ENCODE results near the gene DCST1. TPM values are rescaled to one million over a fixed set of nuclear protein-coding genes. Genes with fewer than 3 reads are reported as not detected.

The DCST1 gene
- total RNA-seq, 1 experiment from 2014 or later: 0.32 TPM

GRCh38 chr1:155043793-155044192 lies 10.2 kb downstream of the DCST1 start:
- Histone ChIP-seq H3K4me2 (ENCODE audit: low read length) (no peak overlapping the region), H3K9me2 (ENCODE audit: insufficient read depth) (no peaks in the 10 kb centered on the region), H4K20me1 (ENCODE audit: insufficient read depth) (no peaks in the 10 kb centered on the region), H3K4me1 (ENCODE audit: control insufficient read depth in 1 of 2, insufficient read depth in 2 of 2, low read length in 2 of 2) (peaks cover 9 to 23% of the 10 kb centered on the region in 2 experiments), H3K36me3 (ENCODE audit: control insufficient read depth in 1 of 2, insufficient read depth in 2 of 2, low read length in 2 of 2) (no peaks in the 10 kb centered on the region), H2AFZ (ENCODE audit: low read depth, low read length, poor library complexity, severe bottlenecking) (no peak overlapping the region), H3K9me3 (ENCODE audit: control insufficient read depth in 1 of 2, insufficient read depth in 1 of 2, low read depth in 1 of 2, low read length in 2 of 2) (no peaks in the 10 kb centered on the region), H3K9ac (ENCODE audit: low read length) (no peak overlapping the region), H3K27me3 (ENCODE audit: insufficient read depth, low read length) (no peaks in the 10 kb centered on the region), H3K27ac (ENCODE audit: low read depth, low read length) (no peak overlapping the region), H3K4me3 (replicated peaks in 1 of 2; ENCODE audit: low read depth in 1 of 2, low read length in 2 of 2) (no peak overlapping the region), H3K79me2 (ENCODE audit: insufficient read depth, low read length) (no peaks in the 10 kb centered on the region)
- BruUV-seq (replicated peaks): no TSS peak
- intact Hi-C loops (cut with micrococcal nuclease): no loop called here
- ChIA-PET RAD21 (ENCODE audit: low non-redundant PET in 1 of 2, low total read pairs in 2 of 2, uncharacterized antibody in 2 of 2, unreplicated experiment in 2 of 2) (interaction anchor here in 1 of 2 experiments (1.0 to 1.8 kb wide), 2 partner anchors 33 to 41 kb away, joined by 4 to 12 read pairs; no protein-coding TSS in a partner anchor), CTCF (interaction anchor here (1.4 to 4.0 kb wide), 9 partner anchors 17 to 129 kb away, joined by 3 to 32 read pairs (median 14); partner anchors contain the start of gene KRTCAP2), POLR2A (interaction anchor here (1.5 kb wide), 1 partner anchor 18 kb away, joined by 4 read pairs; no protein-coding TSS in a partner anchor)
- TF ChIP-seq RAD21 (IDR thresholded peaks at IDR 0.05; ENCODE audit: low read depth): no peak
- no peak for TF ChIP-seq ZNF274 (IDR thresholded peaks at IDR 0.05; ENCODE audit: low read depth, low read length)
- TF ChIP-seq YY1 (IDR thresholded peaks at IDR 0.05; ENCODE audit: extremely low read depth, insufficient replicate concordance, low read depth, low read length): no peak
- no peak for TF ChIP-seq EZH2phosphoT487 (IDR thresholded peaks at IDR 0.05; ENCODE audit: borderline replicate concordance)
- TF ChIP-seq SRF (IDR thresholded peaks at IDR 0.05; ENCODE audit: low read depth): no peak
- no peak for TF ChIP-seq CTCF (IDR thresholded peaks at IDR 0.05 in 2 of 3, conservative IDR thresholded peaks at IDR 0.05 in 1 of 3; ENCODE audit: borderline replicate concordance in 1 of 3, insufficient read depth in 1 of 3, low read depth in 2 of 3, low read length in 2 of 3)
- no peak for TF ChIP-seq CEBPB (IDR thresholded peaks at IDR 0.05; ENCODE audit: low read depth)
- no peak for TF ChIP-seq CBX3 (IDR thresholded peaks at IDR 0.05; ENCODE audit: low read depth)
- TF ChIP-seq ATF3 (IDR thresholded peaks at IDR 0.05): no peak
- no peak for TF ChIP-seq EZH2 (IDR thresholded peaks at IDR 0.05)
- no peak for TF ChIP-seq JUND (IDR thresholded peaks at IDR 0.05)
- no peak for TF ChIP-seq FOSL1 (IDR thresholded peaks at IDR 0.05; ENCODE audit: low read depth)
- no peak for TF ChIP-seq POLR2AphosphoS5 (IDR thresholded peaks at IDR 0.05; ENCODE audit: low read depth, low read length)
- TF ChIP-seq ZFX (IDR thresholded peaks at IDR 0.05): no peak
- TF ChIP-seq POLR2A (IDR thresholded peaks at IDR 0.05; ENCODE audit: borderline replicate concordance, extremely low read depth, insufficient read depth, insufficient read length): no peak
- TF ChIP-seq REST (IDR thresholded peaks at IDR 0.05; ENCODE audit: low read depth): no peak
- no peak for TF ChIP-seq EGR1 (IDR thresholded peaks at IDR 0.05; ENCODE audit: low read depth)
- TF ChIP-seq ZBTB33 (IDR thresholded peaks at IDR 0.05; ENCODE audit: extremely low read depth, insufficient replicate concordance, low read length): no peak
- no peak for TF ChIP-seq SIN3A (IDR thresholded peaks at IDR 0.05; ENCODE audit: low read depth)
- TF ChIP-seq MAX (IDR thresholded peaks at IDR 0.05): no peak
- no peak for ATAC-seq
- no peak for DNase-seq (ENCODE audit: low read depth, low spot score)
